Transverse colon (tissue), 4 donors: ENCODE data around the gene PLEKHA7. TPM values are rescaled to one million over a fixed set of nuclear protein-coding genes. Genes with fewer than 3 reads are reported as not detected.

Experiments
- DNase-seq: peaks from one replicate; pipeline ENCODE4 v3.0.0-alpha.2; 2019
- H3K27ac ChIP-seq, 4 donors: fragments of 200-600 bp; sonication (generic); 2 replicates each; pipeline ENCODE4 v1.5.1; 2016 to 2018; ENCODE audit warnings: inconsistent platforms in 4 of 4
- H3K27me3 ChIP-seq: fragments of 200-600 bp; sonication (generic); 2 replicates; pipeline ENCODE4 v1.5.1; 2017; ENCODE audit warnings: inconsistent platforms
- H3K36me3 ChIP-seq, 4 donors: fragments of 200-600 bp; sonication (generic); 2 replicates each; pipeline ENCODE4 v1.5.1; 2017 to 2019; ENCODE audit warnings: inconsistent platforms in 4 of 4
- H3K4me1 ChIP-seq, 4 donors: fragments of 200-600 bp; sonication (generic); 2 replicates each; pipeline ENCODE4 v1.5.1; 2017 to 2020; ENCODE audit warnings: inconsistent platforms in 4 of 4
- H3K4me3 ChIP-seq, 4 donors: fragments of 200-600 bp; sonication (generic); 1 replicate in 1 of 4; 2 replicates in 3 of 4; pipeline versions ENCODE4 v1.5.1 to v1.6.1; 2017 to 2019; ENCODE audit warnings: inconsistent platforms in 4 of 4
- H3K9me3 ChIP-seq, 2 donors: fragments of 200-600 bp; sonication (generic); 2 replicates each; pipeline ENCODE4 v1.5.1; 2017 to 2019; ENCODE audit warnings: inconsistent platforms in 2 of 2
- CTCF ChIP-seq, 5 experiments: fragments of 200-600 bp in 3 of 5; fragments of 450-650 bp in 2 of 5; sonication (generic) in 3 of 5; IDR thresholded peaks; 1 replicate in 2 of 5; 2 replicates in 3 of 5; pipeline ENCODE4 v1.5.1; 2016 to 2017; ENCODE audit warnings: antibody characterized with exemption in 5 of 5, inconsistent platforms in 3 of 5, mild to moderate bottlenecking in 2 of 5, moderate library complexity in 1 of 5
- EP300 ChIP-seq: sonication (generic); formaldehyde crosslinking; IDR thresholded peaks from one replicate; pipeline ENCODE4 v1.6.1; 2017; ENCODE audit warnings: antibody characterized with exemption, low read depth
- POLR2A ChIP-seq: fragments of 450-650 bp; IDR thresholded peaks from one replicate; pipeline ENCODE4 v1.6.1; 2016; ENCODE audit warnings: antibody characterized with exemption, mild to moderate bottlenecking, moderate library complexity
- POLR2AphosphoS5 ChIP-seq, 3 donors: sonication (generic); formaldehyde crosslinking; IDR thresholded peaks; one replicate each; pipeline ENCODE4 v1.6.1; 2016; ENCODE audit warnings: antibody characterized with exemption in 3 of 3
- WGBS, 2 donors: methylation state at CpG; one replicate each; pipeline ENCODE4 v1.1.5; 2018; ENCODE audit warnings: low coverage in 1 of 2; 5-methylcytosine and 5-hydroxymethylcytosine counted together
- in situ Hi-C, 4 donors: fragments of 200-750 bp; cut with MboI; loops; one replicate each; pipeline versions ENCODE4 v1.15.0 to v1.15.1; 2017; ENCODE audit warnings: low sequenced_read_pairs in 3 of 4, low pct_ligation_motif_present in 1 of 4, low pct_unique_long_range_greater_than_20kb in 1 of 4
- intact Hi-C: fragments of 100-400 bp; cut with DNase I; formaldehyde crosslinking; loops from one replicate; pipeline ENCODE4 v1.15.1; 2023; ENCODE audit warnings: low total_unique reads
- total RNA-seq, 4 donors: library from RNA; depleted of rRNA; stranded (reverse); fragments of >200 nt; gene quantifications; one replicate each; pipeline ENCODE4 v1.1.0, GENCODE V29; 2016

PLEKHA7 gene
- total RNA-seq, 4 donors from 2014 or later = 109 to 243 (median 114) TPM

GRCh38 chr11:17014833-17015626 lies 816 bp upstream of the PLEKHA7 start:
- in situ Hi-C loops = loop anchor here in 1 of 4 donors (5.0 kb wide), 1 partner anchor 68 kb away; no protein-coding TSS in a partner anchor

GRCh38 chr11:17013548-17014320 lies 480 bp downstream of the PLEKHA7 start:
- H3K4me1 ChIP-seq = peaks cover 0 to 23% (median 10%) of the 10 kb centered on the region in 4 donors
- intact Hi-C loops (no loop called here), in situ Hi-C loops (no loop called here)
- no peaks in the 10 kb centered on the region for H3K9me3 ChIP-seq
- H3K4me3 ChIP-seq = peak overlapping the region; percentile 66 to 85 (median 72)
- TF ChIP-seq POLR2AphosphoS5 (IDR thresholded peaks at IDR 0.05) (no peak), EP300 (no peak), POLR2A (no peak), CTCF (IDR thresholded peaks at IDR 0.05) (no peak)
- H3K27me3 ChIP-seq = peaks cover 13% of the 10 kb centered on the region
- WGBS, 2 donors = 1% methylated on average over 16 of the region's 85 CpGs; no CpG with 5 or more reads in 1 of the 2 donors
- DNase-seq = peak; percentile 56
- peak overlapping the region; percentile 84 to 90 (median 88) for H3K27ac ChIP-seq
- H3K36me3 ChIP-seq = no peaks in the 10 kb centered on the region

More at GRCh38 chr11:17014833-17015626, 816 bp upstream of the PLEKHA7 start:
- intact Hi-C loops = no loop called here
- no peaks in the 10 kb centered on the region for H3K9me3 ChIP-seq
- DNase-seq = peak; percentile 71
- WGBS, 2 donors = 10% methylated on average over 9 to 25 of the region's 25 CpGs
- H3K36me3 ChIP-seq = no peaks in the 10 kb centered on the region
- peaks cover 13% of the 10 kb centered on the region for H3K27me3 ChIP-seq
- peak overlapping the region; percentile 77 to 90 (median 88) for H3K27ac ChIP-seq
- peak overlapping the region; percentile 38 to 85 (median 70) for H3K4me3 ChIP-seq
- peaks cover 0 to 23% (median 10%) of the 10 kb centered on the region in 4 donors for H3K4me1 ChIP-seq
- TF ChIP-seq POLR2A (peak; percentile 54), CTCF (IDR thresholded peaks at IDR 0.05) (peak; percentile 42 to 60 (median 50)), POLR2AphosphoS5 (IDR thresholded peaks at IDR 0.05) (peak in 2 of 3 donors; percentile 77 to 84), EP300 (no peak)

- Histone ChIP-seq H3K36me3 (no peaks in the 10 kb centered on the region), H3K9me3 (no peaks in the 10 kb centered on the region), H3K4me1 (peaks cover 0 to 23% (median 10%) of the 10 kb centered on the region in 4 donors), H3K27ac (peak overlapping the region; percentile 84 to 90 (median 88)), H3K4me3 (peak overlapping the region; percentile 66 to 85 (median 72)), H3K27me3 (peaks cover 13% of the 10 kb centered on the region)
- TF ChIP-seq EP300 (no peak), CTCF (IDR thresholded peaks at IDR 0.05) (no peak), POLR2AphosphoS5 (IDR thresholded peaks at IDR 0.05) (peak in 2 of 3 donors; percentile 80 to 86), POLR2A (peak; percentile 79)
- intact Hi-C loops (no loop called here), in situ Hi-C loops (no loop called here)
- peak; percentile 75 for DNase-seq
- WGBS, 2 donors = 30% methylated on average over 29 of the region's 38 CpGs; no CpG with 5 or more reads in 1 of the 2 donors
Measured at GRCh38 chr11:17012712-17013547, 1.3 kb downstream of the PLEKHA7 start.
